ENCODE data around the gene GOLGA8R. TPM values are rescaled to one million over a fixed set of nuclear protein-coding genes. Genes with fewer than 3 reads are reported as not detected.
"Not testable (repeated sequence)": the region's sequence is repeated elsewhere in the genome, so short reads cannot be mapped to it uniquely, and the experiment has no call there.

GOLGA8R gene
- total RNA-seq, 6 donors from 2014 or later, result 2.6 to 44.0 (median 5.9) TPM

DNA sequence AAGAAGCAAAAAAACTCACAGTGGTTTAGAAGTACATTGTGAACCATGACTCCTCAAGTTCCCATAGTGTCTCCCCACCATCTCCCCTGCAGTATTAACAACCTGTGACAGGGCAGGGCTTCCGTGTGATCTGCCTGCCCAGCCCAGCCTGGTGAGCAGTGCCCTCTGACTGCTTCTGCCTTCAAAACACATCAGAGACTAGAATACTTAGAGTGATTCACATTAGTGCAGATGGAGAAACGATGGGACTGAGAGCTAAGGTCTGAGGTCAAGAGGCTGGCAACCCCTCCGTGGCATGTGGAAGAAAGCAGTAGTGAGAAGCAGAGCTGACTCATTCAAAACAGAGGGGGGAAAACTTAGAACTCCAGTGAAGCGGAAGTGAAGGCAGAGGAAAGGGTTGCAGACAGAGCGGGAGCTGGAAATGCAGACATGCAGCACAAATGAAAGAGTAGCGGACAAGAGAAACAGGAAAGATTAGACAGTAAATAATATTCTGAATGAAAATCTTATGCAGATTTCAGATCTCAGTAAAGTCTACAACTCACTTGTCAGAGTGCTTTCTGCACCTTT lies 27.7 kb downstream of the GOLGA8R start:
- ATAC-seq (ENCODE audit: low FRiP score in 2 of 2); H3K9me3 ChIP-seq; H3K4me3 ChIP-seq; H3K27ac ChIP-seq; H3K36me3 ChIP-seq; H3K4me1 ChIP-seq; H3K27me3 ChIP-seq; DNase-seq: not testable (repeated sequence)
- WGBS, 2 donors, result no CpG with 5 or more reads among the region's 6 CpGs

DNA sequence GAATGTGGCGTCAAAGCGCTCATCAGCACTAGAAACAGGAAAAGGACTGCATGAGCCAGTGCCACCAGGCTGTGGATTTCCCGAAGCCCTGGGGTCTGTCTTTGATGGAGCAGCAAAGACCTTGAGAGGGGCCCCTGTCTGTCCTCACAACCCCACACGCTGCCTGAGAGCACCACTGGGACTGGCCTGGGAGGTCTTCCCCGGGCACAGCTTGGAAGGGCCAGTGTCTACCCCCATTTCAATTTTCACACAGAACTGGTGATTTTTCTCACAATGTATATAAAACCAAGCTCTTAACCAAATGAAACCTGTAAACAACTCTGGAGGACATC lies 37.0 kb downstream of the GOLGA8R start:
- WGBS, 2 donors, result no CpG with 5 or more reads among the region's 5 CpGs
- H3K27me3 ChIP-seq, H3K4me3 ChIP-seq, DNase-seq, H3K9me3 ChIP-seq, H3K27ac ChIP-seq, H3K36me3 ChIP-seq, H3K4me1 ChIP-seq: not testable (repeated sequence)
- peak in 1 of 2 donors; percentile 57 for ATAC-seq (ENCODE audit: low FRiP score in 2 of 2)

DNA sequence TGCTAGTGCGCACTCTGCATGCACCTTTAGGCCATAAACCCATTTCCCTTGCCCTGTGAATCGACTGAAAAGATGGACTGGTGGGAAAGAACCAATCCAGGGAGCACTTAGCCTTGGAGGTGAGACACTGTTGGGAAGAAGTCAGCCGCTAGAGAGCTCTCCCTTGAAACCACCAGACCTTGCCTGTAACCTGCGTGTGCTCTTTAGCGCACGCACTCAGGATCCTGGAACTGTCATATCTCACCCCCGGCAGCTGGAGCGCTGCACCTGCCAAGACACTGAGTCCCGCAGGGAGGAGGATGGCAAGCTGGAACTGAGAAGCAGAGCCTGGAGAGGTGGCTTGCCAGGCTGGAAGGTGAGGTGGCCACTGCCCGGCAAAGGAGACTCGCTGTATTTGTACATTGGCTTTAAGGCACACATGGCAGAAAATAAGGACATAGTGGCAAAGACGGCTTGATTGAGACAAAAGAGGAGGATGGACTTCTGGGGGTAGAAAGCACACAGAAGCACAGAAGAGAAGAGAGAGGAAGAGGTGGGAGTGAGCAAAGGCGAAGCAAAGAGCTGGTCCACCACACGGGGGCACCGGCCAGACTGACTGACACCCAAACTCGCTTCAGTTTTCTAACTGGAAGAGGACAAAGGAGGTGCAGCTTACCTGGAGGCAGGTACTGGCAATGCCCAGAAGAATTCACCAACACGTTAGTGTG lies 37.5 kb downstream of the GOLGA8R start:
- not testable (repeated sequence) for DNase-seq, H3K27ac ChIP-seq, H3K4me3 ChIP-seq, H3K9me3 ChIP-seq, H3K4me1 ChIP-seq, H3K36me3 ChIP-seq, H3K27me3 ChIP-seq
- WGBS, 2 donors, result no CpG with 5 or more reads among the region's 17 CpGs
- peak in 1 of 2 donors; percentile 22 for ATAC-seq (ENCODE audit: low FRiP score in 2 of 2)

DNA sequence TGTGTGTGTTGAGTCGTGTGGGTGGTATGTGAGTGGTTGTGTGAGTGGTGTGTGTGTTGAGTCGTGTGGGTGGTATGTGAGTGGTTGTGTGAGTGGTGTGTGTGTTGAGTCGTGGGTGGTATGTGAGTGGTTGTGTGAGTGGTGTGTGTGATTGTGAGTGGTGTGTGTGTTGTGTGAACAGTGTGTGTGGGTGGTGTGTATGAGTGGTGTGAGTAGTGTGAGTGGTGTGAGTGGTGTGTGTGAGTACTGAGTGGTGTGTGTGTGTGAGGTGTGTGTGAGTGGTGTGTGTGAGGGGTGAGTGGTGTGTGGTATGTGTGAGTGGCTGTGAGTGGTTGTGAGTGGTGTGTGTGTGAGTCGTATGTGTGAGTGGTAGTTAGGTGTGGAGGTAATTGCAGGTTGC lies 38.2 kb downstream of the GOLGA8R start:
- 38 to 60% methylated on average over 4 of the region's 4 CpGs for WGBS, 2 donors
- H3K9me3 ChIP-seq, H3K4me3 ChIP-seq, H3K36me3 ChIP-seq, H3K4me1 ChIP-seq, H3K27ac ChIP-seq, H3K27me3 ChIP-seq: not testable (repeated sequence)
- ATAC-seq (ENCODE audit: low FRiP score in 2 of 2) (peak; percentile 44 to 85), DNase-seq (peak in 1 of 2 donors; percentile 6)

DNA sequence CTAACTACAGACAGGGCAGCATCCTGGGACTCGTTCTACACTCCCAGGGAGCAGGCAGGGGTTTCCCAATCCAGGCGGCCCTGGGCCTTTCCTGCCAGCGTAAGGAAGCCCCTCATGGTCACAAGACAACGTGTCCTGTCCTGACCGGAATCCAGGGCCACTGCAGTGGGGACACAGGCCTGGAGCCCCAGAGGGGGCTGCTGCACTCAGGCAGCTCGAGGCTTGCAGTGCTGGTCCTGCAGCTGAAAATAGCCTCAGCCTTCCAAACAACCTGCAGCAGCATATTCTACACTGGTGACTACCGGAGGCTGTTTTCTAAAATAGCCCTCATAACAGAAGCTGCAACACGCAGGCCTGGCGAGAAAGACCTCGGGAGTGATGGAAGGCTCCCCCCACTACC lies 39.2 kb downstream of the GOLGA8R start:
- not testable (repeated sequence) for H3K36me3 ChIP-seq; H3K4me1 ChIP-seq; H3K27ac ChIP-seq; H3K27me3 ChIP-seq; H3K9me3 ChIP-seq; H3K4me3 ChIP-seq; ATAC-seq (ENCODE audit: low FRiP score in 2 of 2)
- peak in 1 of 2 donors; percentile 35 for DNase-seq
- no CpG with 5 or more reads among the region's 10 CpGs for WGBS, 2 donors

DNA sequence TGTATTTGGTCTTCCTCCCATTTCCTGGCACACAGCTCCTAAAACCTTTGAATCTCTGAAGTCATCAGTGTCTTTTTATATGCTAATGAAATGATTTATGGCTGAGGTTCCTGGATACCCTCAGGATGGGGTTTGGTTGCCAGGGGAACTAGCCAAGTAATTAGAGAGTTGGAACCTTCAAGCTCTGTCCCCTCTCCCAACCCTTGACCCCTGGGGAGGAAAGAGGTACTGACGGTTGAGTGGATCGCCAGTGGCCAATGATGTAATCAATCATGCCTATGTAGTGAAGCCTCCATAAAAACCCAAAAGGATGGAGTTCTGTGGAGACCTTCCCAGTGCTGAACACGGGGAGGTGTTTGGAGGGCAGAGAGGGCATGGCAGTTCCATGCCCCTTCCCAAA lies 45.8 kb downstream of the GOLGA8R start:
- no CpG with 5 or more reads among the region's 3 CpGs for WGBS, 2 donors
- not testable (repeated sequence) for H3K4me3 ChIP-seq; H3K36me3 ChIP-seq; H3K4me1 ChIP-seq; H3K9me3 ChIP-seq; ATAC-seq (ENCODE audit: low FRiP score in 2 of 2); H3K27ac ChIP-seq; H3K27me3 ChIP-seq; DNase-seq

DNA sequence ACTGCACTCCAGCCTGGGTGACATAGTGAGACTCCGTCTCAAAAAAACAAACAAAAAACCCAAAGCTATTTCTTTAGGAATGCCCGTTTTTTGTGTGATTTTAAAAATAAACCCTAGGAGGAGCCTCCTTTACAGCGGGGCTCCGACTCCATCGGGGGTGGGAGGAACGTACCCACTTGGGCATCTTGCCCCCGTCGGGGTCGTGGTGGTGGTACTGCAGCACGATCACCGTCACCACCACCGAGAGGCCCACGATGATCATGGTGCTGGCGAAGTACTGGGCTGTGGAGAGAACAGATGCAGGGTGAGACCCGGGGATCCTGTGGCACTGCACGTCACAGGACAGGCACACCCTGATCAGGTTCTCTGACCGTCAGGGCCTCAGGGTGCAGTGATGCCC lies 46.8 kb downstream of the GOLGA8R start:
- DNase-seq, result peak in 1 of 2 donors; percentile 61

DNA sequence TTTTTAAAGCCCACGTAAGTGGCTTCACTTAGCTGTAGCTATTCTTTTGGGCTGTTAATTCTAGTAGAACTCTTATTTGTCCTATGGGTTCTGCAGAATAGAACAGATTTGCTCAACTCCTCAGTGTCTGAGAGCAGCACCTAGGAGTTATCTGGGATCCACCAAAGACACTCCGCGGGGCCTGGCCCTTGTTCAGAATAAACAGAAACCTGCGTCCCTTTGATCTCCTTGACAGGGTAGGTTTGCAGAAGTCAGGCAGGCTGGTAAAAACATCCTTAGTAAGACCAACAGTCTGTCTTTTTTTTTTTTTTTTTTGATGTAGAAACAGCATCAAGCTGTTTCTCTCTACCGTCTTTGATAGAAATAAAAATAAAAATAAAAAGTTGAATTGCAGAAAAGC lies 52.7 kb downstream of the GOLGA8R start:
- not testable (repeated sequence) for ATAC-seq (ENCODE audit: low FRiP score in 2 of 2); H3K27ac ChIP-seq; H3K9me3 ChIP-seq; H3K4me3 ChIP-seq; H3K36me3 ChIP-seq; DNase-seq; H3K27me3 ChIP-seq; H3K4me1 ChIP-seq
- WGBS, 2 donors, result no CpG with 5 or more reads among the region's 5 CpGs

More for the DNA sequence above, 46.8 kb downstream of the GOLGA8R start:
- not testable (repeated sequence) for H3K4me1 ChIP-seq, H3K9me3 ChIP-seq, H3K4me3 ChIP-seq, H3K36me3 ChIP-seq, H3K27me3 ChIP-seq, H3K27ac ChIP-seq
- peak; percentile 41 for ATAC-seq (ENCODE audit: low FRiP score in 2 of 2)
- 82 to 97% methylated on average over 9 to 14 of the region's 17 CpGs for whole genome bisulfite sequencing, 2 donors

DNA sequence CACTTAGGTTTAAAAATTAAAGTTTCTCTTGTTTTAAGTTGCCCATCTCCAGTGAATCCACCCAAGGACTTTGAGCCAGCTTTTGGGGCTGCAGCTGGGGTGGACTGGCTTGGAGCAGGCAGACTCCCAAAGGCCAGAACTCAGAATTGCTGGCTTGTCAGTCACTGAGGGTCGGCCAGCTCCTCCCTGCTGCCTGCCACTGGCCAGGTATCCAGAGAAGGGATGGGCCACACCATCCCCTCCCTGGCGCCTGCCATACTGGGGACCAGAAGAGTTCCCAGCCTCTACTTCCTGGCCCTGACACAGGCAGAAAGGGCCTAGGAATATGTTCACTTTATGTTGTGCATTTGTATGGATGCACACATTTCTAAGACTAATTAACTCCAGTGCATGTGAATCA lies 53.1 kb downstream of the GOLGA8R start:
- ATAC-seq (ENCODE audit: low FRiP score in 2 of 2); H3K4me3 ChIP-seq; H3K9me3 ChIP-seq; H3K27me3 ChIP-seq; H3K4me1 ChIP-seq; H3K27ac ChIP-seq; H3K36me3 ChIP-seq; DNase-seq: not testable (repeated sequence)
- no CpG with 5 or more reads among the region's 2 CpGs for WGBS, 2 donors

DNA sequence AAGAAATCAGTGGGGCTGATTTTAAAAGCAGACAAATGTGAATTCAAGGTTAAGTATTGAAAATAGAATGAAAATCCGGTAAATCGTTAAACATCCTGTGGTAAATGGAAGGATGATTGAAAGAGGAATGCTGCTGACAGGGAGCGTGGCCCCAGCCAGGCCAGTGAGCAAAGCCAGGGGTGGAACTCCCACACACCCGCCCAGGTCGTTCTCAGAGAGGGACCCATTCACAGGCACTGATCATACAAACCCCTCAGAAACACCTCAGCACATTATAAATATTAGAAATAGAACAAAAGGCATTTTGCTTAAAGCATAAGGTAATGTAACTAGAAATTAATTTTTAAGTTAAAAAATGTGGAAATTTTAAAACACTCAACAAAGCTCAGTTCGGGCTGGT lies 59.0 kb downstream of the GOLGA8R start:
- H3K4me1 ChIP-seq; H3K27ac ChIP-seq; H3K4me3 ChIP-seq; ATAC-seq (ENCODE audit: low FRiP score in 2 of 2); H3K9me3 ChIP-seq; H3K27me3 ChIP-seq; H3K36me3 ChIP-seq: not testable (repeated sequence)
- WGBS, 2 donors, result 76 to 84% methylated on average over 3 to 5 of the region's 6 CpGs
- peak in 1 of 2 donors; percentile 15 for DNase-seq

Small RNA genes lying within 50 kb of the gene (small RNA-seq; reads per million reads assigned to genes)
- gene AC019322.2, result 0 reads per million in 4 donors
- 0 reads per million in 4 donors for gene RF00019
- 0 reads per million in 4 donors for gene RF00096
- 0 reads per million in 4 donors for gene RN7SL196P

Other genes with a start within 250 kb of the GOLGA8R start
- gene CHRFAM7A, start 20.7 kb downstream of the GOLGA8R start, total RNA-seq, result 10 to 100 TPM in 1 of 6 donors, 1 to 10 TPM in 5; 1.6 to 19.9 (median 4.3) TPM
- 10 to 100 TPM in 1 of 6 donors, 1 to 10 TPM in 4, under 1 TPM in 1; 0.44 to 17.8 (median 2.7) TPM for gene GOLGA8Q, start 137.8 kb upstream of the GOLGA8R start, total RNA-seq
- gene GOLGA8H, start 189.8 kb upstream of the GOLGA8R start, total RNA-seq, result 1 to 10 TPM in 2 of 6 donors, under 1 TPM in 4; 0.46 to 7.3 (median 0.89) TPM